SU-DHL-6 (cell line): Measurements from ENCODE around the gene RNF146.

Experiments
- H2AFZ ChIP-seq: fragments of 200-600 bp; sonication (generic); 2 replicates; pipeline ENCODE4 v1.6.1; 2014; ENCODE audit warnings: low read depth, mild to moderate bottlenecking, moderate library complexity, mixed read lengths, antibody characterized with exemption, low read length; ENCODE audit not compliant: severe bottlenecking
- H3F3A ChIP-seq: fragments of 200-600 bp; shearing (Covaris generic); 2 replicates; pipeline ENCODE4 v1.6.0; 2016; ENCODE audit warnings: antibody characterized with exemption, mild to moderate bottlenecking; ENCODE audit not compliant: insufficient read depth
- H3K27ac ChIP-seq: fragments of 200-600 bp; sonication (generic); 2 replicates; pipeline ENCODE4 v1.5.1; 2016; ENCODE audit warnings: low read depth, mild to moderate bottlenecking, low read length, moderate library complexity, mixed read lengths
- H3K27me3 ChIP-seq: fragments of 200-600 bp; sonication (generic), shearing (Covaris generic); 2 replicates; pipeline ENCODE4 v1.6.0; 2014; ENCODE audit warnings: mild to moderate bottlenecking, low read length
- H3K36me3 ChIP-seq: fragments of 200-600 bp; sonication (generic); 2 replicates; pipeline ENCODE4 v1.6.1; 2014; ENCODE audit warnings: mild to moderate bottlenecking, low read length, mixed read lengths
- H3K4me2 ChIP-seq: fragments of 300-600, 200-600 bp; shearing (Covaris generic), sonication (generic); 2 replicates; pipeline ENCODE4 v1.6.0; 2014; ENCODE audit warnings: low read length, low read depth, mild to moderate bottlenecking; ENCODE audit not compliant: poor library complexity, severe bottlenecking
- H3K4me3 ChIP-seq: fragments of 200-600 bp; sonication (generic); 2 replicates; pipeline ENCODE4 v1.5.1; 2014; ENCODE audit warnings: antibody characterized with exemption, low read length, mild to moderate bottlenecking, mixed read lengths; ENCODE audit not compliant: insufficient read depth, poor library complexity, severe bottlenecking
- H3K79me2 ChIP-seq: fragments of 200-600 bp; sonication (generic); 2 replicates; pipeline ENCODE4 v1.6.1; 2014; ENCODE audit warnings: mild to moderate bottlenecking, low read length, moderate library complexity; ENCODE audit not compliant: insufficient read depth
- H3K9ac ChIP-seq: fragments of 200-600 bp; sonication (generic); 2 replicates; pipeline ENCODE4 v1.7.0; 2014; ENCODE audit warnings: mild to moderate bottlenecking, low read length
- H3K9me2 ChIP-seq: fragments of 200-600 bp; sonication (generic); replicated peaks from 2 replicates; pipeline ENCODE4 v1.6.1; 2014; ENCODE audit warnings: low read length; ENCODE audit not compliant: insufficient read depth
- H3K9me3 ChIP-seq: fragments of 200-600 bp; sonication (generic); 2 replicates; pipeline ENCODE4 v1.6.1; 2014; ENCODE audit warnings: low read length, mixed read lengths; ENCODE audit not compliant: insufficient read depth
- H4K20me1 ChIP-seq: fragments of 200-600 bp; sonication (generic); 2 replicates; pipeline ENCODE4 v1.6.1; 2014; ENCODE audit warnings: low read depth, mild to moderate bottlenecking, antibody characterized with exemption, low read length, moderate library complexity, mixed read lengths
- CTCF ChIP-seq: fragments of 200-600 bp; sonication (generic); IDR thresholded peaks from one replicate; pipeline ENCODE4 v1.5.1; 2017; ENCODE audit warnings: antibody characterized with exemption, mild to moderate bottlenecking, low read length, moderate library complexity; ENCODE audit not compliant: insufficient read depth, poor library complexity, severe bottlenecking
- EZH2phosphoT487 ChIP-seq: fragments of 200-600 bp; sonication (generic), shearing (Covaris generic); conservative IDR thresholded peaks from 2 replicates; pipeline ENCODE4 v1.6.1; 2018; ENCODE audit warnings: mild to moderate bottlenecking, antibody characterized with exemption, low read length, moderate library complexity, mixed read lengths

Gene RNF146

GRCh38 chr6:127262896-127263295 is 3.8 kb upstream of the RNF146 start:
- no peaks in the 10 kb centered on the region for H3K9me3 ChIP-seq
- H3K27ac ChIP-seq = no peak overlapping the region
- no peak for TF ChIP-seq CTCF
- no peak for TF ChIP-seq EZH2phosphoT487
- H4K20me1 ChIP-seq = no peaks in the 10 kb centered on the region
- peaks cover 15% of the 10 kb centered on the region for H3F3A ChIP-seq
- H3K9ac ChIP-seq = no peak overlapping the region
- H2AFZ ChIP-seq = no peak overlapping the region
- no peak overlapping the region for H3K4me3 ChIP-seq
- no peaks in the 10 kb centered on the region for H3K36me3 ChIP-seq
- no peak overlapping the region for H3K4me2 ChIP-seq
- H3K27me3 ChIP-seq = no peaks in the 10 kb centered on the region
- H3K79me2 ChIP-seq = peaks cover 7% of the 10 kb centered on the region
- H3K9me2 ChIP-seq = no peaks in the 10 kb centered on the region

- H3K9me3 ChIP-seq = no peaks in the 10 kb centered on the region
- no peak overlapping the region for H3K4me3 ChIP-seq
- TF ChIP-seq EZH2phosphoT487 (no peak), CTCF (no peak)
- no peak overlapping the region for H3K4me2 ChIP-seq
- H4K20me1 ChIP-seq = 0 out of 2 replicates have a peak, but pooled peaks cover under 1% of the 10 kb centered on the region
- H3K9me2 ChIP-seq = no peaks in the 10 kb centered on the region
- H3K9ac ChIP-seq = no peak overlapping the region
- peaks cover 15% of the 10 kb centered on the region for H3F3A ChIP-seq
- H3K27ac ChIP-seq = no peak overlapping the region
- no peak overlapping the region for H2AFZ ChIP-seq
- H3K36me3 ChIP-seq = no peaks in the 10 kb centered on the region
- H3K27me3 ChIP-seq = no peaks in the 10 kb centered on the region
- H3K79me2 ChIP-seq = peaks cover 13% of the 10 kb centered on the region
Measured at GRCh38 chr6:127263481-127263880, 3.2 kb upstream of the RNF146 start.

- peak overlapping the region; percentile 88 for H3K4me3 ChIP-seq
- peak overlapping the region; percentile 82 for H3K9ac ChIP-seq
- H4K20me1 ChIP-seq = peaks cover 27% of the 10 kb centered on the region; the same call in 1 of the 2 replicates
- TF ChIP-seq EZH2phosphoT487 (no peak), CTCF (no peak)
- peak overlapping the region; percentile 95 for H3K4me2 ChIP-seq
- no peaks in the 10 kb centered on the region for H3K9me3 ChIP-seq
- peak overlapping the region; percentile 95 for H3K27ac ChIP-seq
- no peaks in the 10 kb centered on the region for H3K9me2 ChIP-seq
- no peaks in the 10 kb centered on the region for H3K36me3 ChIP-seq
- H3K79me2 ChIP-seq = peaks cover 48% of the 10 kb centered on the region
- H3K27me3 ChIP-seq = no peaks in the 10 kb centered on the region
- peaks cover 15% of the 10 kb centered on the region for H3F3A ChIP-seq
- peak overlapping the region; percentile 82 for H2AFZ ChIP-seq
Measured at GRCh38 chr6:127266892-127267645, 405 bp downstream of the RNF146 start.
